GM12878 (cell line): ENCODE results near the gene GNAL. TPM values are rescaled to one million over a fixed set of nuclear protein-coding genes. Genes with fewer than 3 reads are reported as not detected.
A peak's percentile ranks its signal among the peaks of the same experiment; 100 is the strongest.
"Not testable (repeated sequence)": the region's sequence is repeated elsewhere in the genome, so short reads cannot be mapped to it uniquely, and the experiment has no call there.

ENCODE experiments used
- ATAC-seq: fragments of 200-7000 bp; cut with Tn5 transposase; 3 replicates; pipeline ENCODE4 v1.9.1; 2020; ENCODE audit warnings: mild to moderate bottlenecking, moderate library complexity
- BruUV-seq: library from RNA; stranded (reverse); fragments of 400-500 nt; replicated peaks from 2 replicates; lab custom pipeline; 2021; lab: Mats Ljungman, UMichigan
- CTCF ChIA-PET: fragments of 300-600 bp; sonication (Branson Sonifier 250); formaldehyde crosslinking; extraction: SDS; loops from one replicate; lab custom pipeline; 2021; ENCODE audit warnings: inconsistent platforms; lab: Yijun Ruan, JAX
- POLR2A ChIA-PET: fragments of 350-600 bp; formaldehyde crosslinking; extraction: SDS; loops from one replicate; lab custom pipeline; 2021; ENCODE audit warnings: inconsistent platforms; lab: Charles Lee
- RAD21 ChIA-PET: fragments of 300-600 bp; sonication (Branson Sonifier 250); formaldehyde crosslinking; loops from one replicate; lab custom pipeline; 2023; ENCODE audit warnings: antibody characterized with exemption; ENCODE audit not compliant: unreplicated experiment; lab: Charles Lee
- SMC1A ChIA-PET: fragments of 300-600 bp; sonication (Branson Sonifier 250); formaldehyde crosslinking; loops from one replicate; lab custom pipeline; 2023; ENCODE audit not compliant: unreplicated experiment, uncharacterized antibody; lab: Charles Lee
- DNase-seq: peaks from one replicate; pipeline ENCODE4 v3.0.0-alpha.2; 2011; ENCODE audit warnings: low read depth, low spot score
- FAIRE-seq: peaks from 3 replicates; lab custom pipeline; 2011; peaks lifted over from hg19 to GRCh38; lab: Jason Lieb, UNC
- H2AFZ ChIP-seq: 2 replicates; pipeline ENCODE4 v1.6.0; 2011; ENCODE audit warnings: low read depth, low read length, control low read depth; ENCODE audit not compliant: control insufficient read depth
- H3K27ac ChIP-seq: 2 replicates; pipeline ENCODE4 v1.5.1; 2011; ENCODE audit warnings: control low read depth; ENCODE audit not compliant: control insufficient read depth, insufficient read depth
- H3K27me3 ChIP-seq, 2 experiments: replicated peaks in 1 of 2; 2 replicates each; pipeline versions ENCODE4 v1.6.0 to v1.6.1; 2011; ENCODE audit warnings: low read length in 1 of 2; ENCODE audit not compliant: control insufficient read depth in 2 of 2, insufficient read depth in 2 of 2
- H3K36me3 ChIP-seq, 2 experiments: 2 replicates each; pipeline ENCODE4 v1.5.1; 2011; ENCODE audit warnings: low read length in 1 of 2; ENCODE audit not compliant: control insufficient read depth in 2 of 2, insufficient read depth in 2 of 2
- H3K4me1 ChIP-seq: 2 replicates; pipeline ENCODE4 v1.6.1; 2011; ENCODE audit warnings: mild to moderate bottlenecking, low read length, moderate library complexity, mixed read lengths; ENCODE audit not compliant: control insufficient read depth, insufficient read depth
- H3K4me2 ChIP-seq: 2 replicates; pipeline ENCODE4 v1.6.0; 2011; ENCODE audit warnings: control low read depth; ENCODE audit not compliant: control insufficient read depth, insufficient read depth
- H3K4me3 ChIP-seq: fragments of 200-600 bp; sonication (generic); 2 replicates; pipeline ENCODE4 v1.5.1; 2016
- H3K79me2 ChIP-seq: 2 replicates; pipeline ENCODE4 v1.6.0; 2011; ENCODE audit warnings: low read length; ENCODE audit not compliant: control insufficient read depth, insufficient read depth
- H3K9ac ChIP-seq: 2 replicates; pipeline ENCODE4 v1.8.0; 2011; ENCODE audit warnings: low read length, control low read depth, mixed read lengths; ENCODE audit not compliant: control insufficient read depth, insufficient read depth
- H3K9me3 ChIP-seq: replicated peaks from 3 replicates; pipeline ENCODE4 v1.5.1; 2011; ENCODE audit warnings: mild to moderate bottlenecking, low read length; ENCODE audit not compliant: control insufficient read depth, insufficient read depth
- H4K20me1 ChIP-seq: 2 replicates; pipeline ENCODE4 v1.6.0; 2011; ENCODE audit not compliant: control insufficient read depth, insufficient read depth
- EZH2 ChIP-seq: IDR thresholded peaks from 2 replicates; pipeline ENCODE4 v1.6.1; 2012; ENCODE audit warnings: low read depth, mild to moderate bottlenecking, control low read depth, inconsistent platforms, low read length, borderline replicate concordance; ENCODE audit not compliant: control insufficient read depth
- HDGF ChIP-seq: fragments of 450-650 bp; IDR thresholded peaks from 2 replicates; pipeline ENCODE4 v1.6.1; 2016; ENCODE audit warnings: antibody characterized with exemption
- IRF4 ChIP-seq: IDR thresholded peaks from 2 replicates; pipeline ENCODE4 v1.6.1; 2011; ENCODE audit warnings: low read depth, low read length
- JUND ChIP-seq: IDR thresholded peaks from 2 replicates; pipeline ENCODE4 v1.6.1; 2012; ENCODE audit warnings: low read depth, mild to moderate bottlenecking, low read length, improper control_type of control experiment, moderate library complexity
- NRF1 ChIP-seq: conservative IDR thresholded peaks from 2 replicates; pipeline ENCODE4 v1.6.1; 2011; ENCODE audit warnings: mild to moderate bottlenecking, low read depth, low read length, improper control_type of control experiment
- POU2F2 ChIP-seq: IDR thresholded peaks from 3 replicates; pipeline ENCODE4 v1.6.1; 2011; ENCODE audit warnings: low read depth, mild to moderate bottlenecking, low read length, borderline replicate concordance
- STAT3 ChIP-seq: IDR thresholded peaks from 2 replicates; pipeline ENCODE4 v1.6.1; 2011; ENCODE audit warnings: low read depth, low read length, improper control_type of control experiment
- SUZ12 ChIP-seq: fragments of 200-600 bp; sonication (generic); IDR thresholded peaks from one replicate; pipeline ENCODE4 v1.6.1; 2018; ENCODE audit warnings: antibody characterized with exemption, mild to moderate bottlenecking; ENCODE audit not compliant: unreplicated experiment
- TCF12 ChIP-seq: IDR thresholded peaks from 2 replicates; pipeline ENCODE4 v1.6.1; 2011; ENCODE audit warnings: low read depth, mild to moderate bottlenecking, low read length
- TCF3 ChIP-seq: IDR thresholded peaks from 2 replicates; pipeline ENCODE4 v1.6.1; 2012; ENCODE audit warnings: low read depth, mild to moderate bottlenecking, low read length, borderline replicate concordance; ENCODE audit not compliant: insufficient read depth
- YY1 ChIP-seq: IDR thresholded peaks from 2 replicates; pipeline ENCODE4 v1.6.1; 2011; ENCODE audit warnings: low read depth, mild to moderate bottlenecking, low read length
- ZSCAN29 ChIP-seq: fragments of 450-650 bp; IDR thresholded peaks from 2 replicates; pipeline ENCODE4 v1.6.1; 2017; ENCODE audit warnings: mild to moderate bottlenecking, moderate library complexity
- WGBS: methylation state at CpG from one replicate; pipeline ENCODE4 v1.1.6; 2016; ENCODE audit warnings: low lambda C conversion rate; ENCODE audit not compliant: insufficient replicate concordance, insufficient coverage; ENCODE audit errors: missing lambda C conversion rate; 5-methylcytosine and 5-hydroxymethylcytosine counted together
- in situ Hi-C: fragments of 300-500 bp; cut with MboI; formaldehyde crosslinking; loops from 9 replicates; pipeline ENCODE4 v1.14.3; 2018; ENCODE audit warnings: mixed read lengths
- intact Hi-C: fragments of 100-400 bp; cut with micrococcal nuclease; formaldehyde crosslinking; loops from one replicate; pipeline ENCODE4 v1.14.2; 2022; ENCODE audit not compliant: unreplicated experiment
- polyA plus RNA-seq, 11 experiments: library from polyadenylated mRNA; depleted of rRNA in 4 of 11; unstranded in 6 of 11; stranded (reverse) in 5 of 11; fragments of >200 nt; fragmentation: Nextera tagmentation in 4 of 11; fragmentation: Illumina TruSeq in 1 of 11; extraction: Ambion mirVana in 4 of 11; extraction: Trizol in 1 of 11; gene quantifications; 1 replicate in 1 of 11; 2 replicates in 10 of 11; pipeline versions ENCODE4 v1.2.1 to v1.2.3, GENCODE V29; 2011 to 2016; ENCODE audit warnings: inconsistent platforms in 2 of 11, missing spikeins in 2 of 11, low read depth in 1 of 11
- total RNA-seq, 4 experiments: library from RNA; depleted of rRNA in 3 of 4; stranded (reverse); fragments of >200 nt in 3 of 4; fragmentation: Illumina TruSeq in 1 of 4; extraction: Trizol in 1 of 4; gene quantifications; 2 replicates each; pipeline versions ENCODE4 v1.2.1 to v1.2.3, GENCODE V29; 2013 to 2021
- TF ChIP-seq, protein P1 (sequence below): fragments of 450-650 bp; IDR thresholded peaks from 2 replicates; pipeline ENCODE4 v1.6.1; 2016; ENCODE audit warnings: mild to moderate bottlenecking, moderate library complexity, borderline replicate concordance

Gene GNAL
- total and polyA plus RNA-seq, 10 of the 15 experiments (the other 5 are each of a cell fraction or from before 2014, with no cell fraction given), result 0.02 to 0.39 (median 0.05) TPM; not detected in 5

DNA sequence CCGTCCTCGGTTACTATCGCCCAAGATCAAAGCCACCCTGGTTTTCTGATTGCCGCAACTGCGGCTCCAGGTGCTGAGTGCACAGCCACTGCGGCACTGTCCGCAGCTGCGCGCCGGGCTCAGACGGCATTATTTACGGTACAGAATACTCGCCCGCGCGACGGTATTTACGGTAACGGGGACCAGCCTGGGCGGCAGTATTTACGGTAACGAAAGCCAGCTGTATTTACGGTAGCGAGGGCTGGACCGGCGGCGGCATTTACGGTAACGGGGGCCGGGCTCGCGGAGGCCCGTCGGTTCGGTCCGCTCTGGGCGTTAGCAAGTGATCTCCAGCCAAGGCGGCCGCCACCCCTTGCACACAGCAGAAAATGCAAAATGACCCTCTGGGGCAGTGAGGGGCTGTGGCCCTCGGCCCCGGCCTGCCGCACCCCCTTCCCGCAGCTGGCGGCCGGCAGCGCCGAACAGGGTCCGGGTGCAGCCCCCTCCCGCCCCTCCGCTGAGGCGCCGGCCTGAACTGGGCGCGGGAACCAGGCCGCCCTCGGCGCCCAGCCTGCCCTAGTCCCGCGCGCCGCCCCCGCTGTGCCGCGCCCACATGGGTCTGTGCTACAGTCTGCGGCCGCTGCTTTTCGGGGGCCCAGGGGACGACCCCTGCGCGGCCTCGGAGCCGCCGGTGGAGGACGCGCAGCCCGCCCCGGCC is at the start of gene GNAL (continued):
- TF ChIP-seq, protein P1, sequence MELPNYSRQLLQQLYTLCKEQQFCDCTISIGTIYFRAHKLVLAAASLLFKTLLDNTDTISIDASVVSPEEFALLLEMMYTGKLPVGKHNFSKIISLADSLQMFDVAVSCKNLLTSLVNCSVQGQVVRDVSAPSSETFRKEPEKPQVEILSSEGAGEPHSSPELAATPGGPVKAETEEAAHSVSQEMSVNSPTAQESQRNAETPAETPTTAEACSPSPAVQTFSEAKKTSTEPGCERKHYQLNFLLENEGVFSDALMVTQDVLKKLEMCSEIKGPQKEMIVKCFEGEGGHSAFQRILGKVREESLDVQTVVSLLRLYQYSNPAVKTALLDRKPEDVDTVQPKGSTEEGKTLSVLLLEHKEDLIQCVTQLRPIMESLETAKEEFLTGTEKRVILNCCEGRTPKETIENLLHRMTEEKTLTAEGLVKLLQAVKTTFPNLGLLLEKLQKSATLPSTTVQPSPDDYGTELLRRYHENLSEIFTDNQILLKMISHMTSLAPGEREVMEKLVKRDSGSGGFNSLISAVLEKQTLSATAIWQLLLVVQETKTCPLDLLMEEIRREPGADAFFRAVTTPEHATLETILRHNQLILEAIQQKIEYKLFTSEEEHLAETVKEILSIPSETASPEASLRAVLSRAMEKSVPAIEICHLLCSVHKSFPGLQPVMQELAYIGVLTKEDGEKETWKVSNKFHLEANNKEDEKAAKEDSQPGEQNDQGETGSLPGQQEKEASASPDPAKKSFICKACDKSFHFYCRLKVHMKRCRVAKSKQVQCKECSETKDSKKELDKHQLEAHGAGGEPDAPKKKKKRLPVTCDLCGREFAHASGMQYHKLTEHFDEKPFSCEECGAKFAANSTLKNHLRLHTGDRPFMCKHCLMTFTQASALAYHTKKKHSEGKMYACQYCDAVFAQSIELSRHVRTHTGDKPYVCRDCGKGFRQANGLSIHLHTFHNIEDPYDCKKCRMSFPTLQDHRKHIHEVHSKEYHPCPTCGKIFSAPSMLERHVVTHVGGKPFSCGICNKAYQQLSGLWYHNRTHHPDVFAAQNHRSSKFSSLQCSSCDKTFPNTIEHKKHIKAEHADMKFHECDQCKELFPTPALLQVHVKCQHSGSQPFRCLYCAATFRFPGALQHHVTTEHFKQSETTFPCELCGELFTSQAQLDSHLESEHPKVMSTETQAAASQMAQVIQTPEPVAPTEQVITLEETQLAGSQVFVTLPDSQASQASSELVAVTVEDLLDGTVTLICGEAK, result peak; percentile 73
- TF ChIP-seq HDGF (no peak), NRF1 (no peak), SUZ12 (peak; percentile 64), ZSCAN29 (peak; percentile 51; the same call in 1 of the 2 replicates), TCF12 (peak; percentile 69; the same call in 1 of the 2 replicates), POU2F2 (peak; percentile 43; the same call in 1 of the 3 replicates), EZH2 (0 out of 2 replicates have a peak, but pooled peaks have one; percentile 91), JUND (no peak), TCF3 (peak; percentile 15; the same call in 1 of the 2 replicates), IRF4 (0 out of 2 replicates have a peak, but pooled peaks have one; percentile 17), STAT3 (no peak), YY1 (peak; percentile 97)

DNA sequence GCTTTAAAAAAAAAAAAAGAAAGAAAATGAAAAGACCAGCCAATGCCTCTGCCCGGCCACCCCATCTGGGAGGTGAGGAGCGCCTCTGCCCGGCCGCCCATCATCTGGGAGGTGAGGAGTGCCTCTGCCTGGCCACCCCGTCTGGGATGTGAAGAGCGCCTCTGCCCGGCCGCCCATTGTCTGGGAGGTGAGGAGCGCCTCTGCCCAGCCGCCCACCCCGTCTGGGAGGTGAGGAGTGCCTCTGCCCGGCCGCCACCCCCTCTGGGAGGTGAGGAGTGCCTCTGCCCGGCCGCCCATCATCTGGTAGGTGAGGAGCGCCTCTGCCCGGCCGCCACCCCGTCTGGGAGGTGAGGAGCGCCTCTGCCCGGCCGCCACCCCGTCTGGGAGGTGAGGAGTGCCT is 41.8 kb upstream of the GNAL start:
- BruUV-seq, ATAC-seq, POLR2A ChIA-PET, H3K79me2 ChIP-seq, H3K36me3 ChIP-seq, H3K9me3 ChIP-seq, FAIRE-seq, H4K20me1 ChIP-seq, H3K27me3 ChIP-seq, H3K27ac ChIP-seq, DNase-seq, H3K9ac ChIP-seq, SMC1A ChIA-PET, intact Hi-C loops, H3K4me1 ChIP-seq, H2AFZ ChIP-seq, RAD21 ChIA-PET, CTCF ChIA-PET, in situ Hi-C loops, H3K4me3 ChIP-seq, H3K4me2 ChIP-seq: not testable (repeated sequence)
- WGBS, result 85% methylated on average over 10 of the region's 23 CpGs

DNA sequence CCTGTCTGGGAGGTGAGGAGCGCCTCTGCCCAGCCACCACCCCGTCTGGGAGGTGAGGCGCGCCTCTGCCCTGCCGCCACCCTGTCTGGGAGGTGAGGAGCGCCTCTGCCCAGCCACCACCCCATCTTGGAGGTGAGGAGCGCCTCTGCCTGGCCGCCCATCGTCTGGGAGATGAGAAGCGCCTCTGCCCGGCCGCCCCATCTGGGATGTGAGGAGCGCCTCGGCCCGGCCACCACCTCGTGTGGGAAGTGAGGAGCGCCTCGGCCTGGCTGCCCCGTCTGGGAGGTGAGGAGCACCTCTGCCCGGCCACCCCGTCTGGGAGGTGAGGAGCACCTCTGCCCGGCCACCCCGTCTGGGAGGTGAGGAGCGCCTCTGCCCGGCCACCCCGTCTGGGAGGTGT is 41.3 kb upstream of the GNAL start:
- POLR2A ChIA-PET, H3K27me3 ChIP-seq, SMC1A ChIA-PET, H3K4me1 ChIP-seq, FAIRE-seq, H3K4me3 ChIP-seq, H3K27ac ChIP-seq, H3K36me3 ChIP-seq, H3K79me2 ChIP-seq, in situ Hi-C loops, intact Hi-C loops, H3K9me3 ChIP-seq, ATAC-seq, H3K9ac ChIP-seq, RAD21 ChIA-PET, H4K20me1 ChIP-seq, H2AFZ ChIP-seq, H3K4me2 ChIP-seq, BruUV-seq, DNase-seq, CTCF ChIA-PET: not testable (repeated sequence)
- WGBS, result 81% methylated on average over 26 of the region's 26 CpGs
